H7 (cell line): ENCODE results near the gene TAF3. TPM values are rescaled to one million over a fixed set of nuclear protein-coding genes. Genes with fewer than 3 reads are reported as not detected.

Experiments
- DNase-seq: peaks from one replicate; pipeline ENCODE4 v3.0.0; 2012
- H3K27me3 ChIP-seq: 2 replicates; pipeline ENCODE4 v1.6.0; 2011; ENCODE audit warnings: mild to moderate bottlenecking, low read length; ENCODE audit not compliant: control insufficient read depth, insufficient read depth
- H3K36me3 ChIP-seq: replicated peaks from 2 replicates; pipeline ENCODE4 v1.5.1; 2011; ENCODE audit warnings: low read length; ENCODE audit not compliant: control insufficient read depth, insufficient read depth
- H3K4me3 ChIP-seq: 2 replicates; pipeline ENCODE4 v1.5.1; 2011; ENCODE audit warnings: low read depth, mild to moderate bottlenecking, control low read depth, low read length, moderate library complexity; ENCODE audit not compliant: insufficient read depth
- total RNA-seq: library from RNA; depleted of rRNA; stranded (reverse); fragments of >200 nt; shearing (Covaris generic); gene quantifications from 2 replicates; pipeline ENCODE4 v1.2.3, GENCODE V29; 2014

Gene TAF3
- total RNA-seq, 1 experiment from 2014 or later: 1.5 TPM

- H3K27me3 ChIP-seq: peaks cover 93% of the 10 kb centered on the region
Measured at GRCh38 chr10:8055420-8056349, 237.4 kb downstream of the TAF3 start.

GRCh38 chr10:8056378-8056777 lies 238.1 kb downstream of the TAF3 start:
- peak overlapping the region; percentile 43 for H3K4me3 ChIP-seq
- peak; percentile 44 for DNase-seq
- H3K36me3 ChIP-seq: no peaks in the 10 kb centered on the region
- H3K27me3 ChIP-seq: peaks cover 93% of the 10 kb centered on the region

More at GRCh38 chr10:8055420-8056349, 237.4 kb downstream of the TAF3 start:
- Histone ChIP-seq H3K36me3 (no peaks in the 10 kb centered on the region), H3K4me3 (peak overlapping the region; percentile 43)
- DNase-seq: peak; percentile 77

- peak; percentile 65 for DNase-seq
- Histone ChIP-seq H3K4me3 (0 out of 2 replicates have a peak overlapping the region, but pooled peaks have one; percentile 0), H3K36me3 (no peaks in the 10 kb centered on the region), H3K27me3 (peaks cover 93% of the 10 kb centered on the region)
Measured at GRCh38 chr10:8056871-8057331, 238.6 kb downstream of the TAF3 start.

- H3K36me3 ChIP-seq: no peaks in the 10 kb centered on the region
- no peak overlapping the region; the same call in 1 of the 2 replicates for H3K4me3 ChIP-seq
- peaks cover 90% of the 10 kb centered on the region for H3K27me3 ChIP-seq
- peak; percentile 55 for DNase-seq
Measured at GRCh38 chr10:8057636-8058273, 239.4 kb downstream of the TAF3 start.

GRCh38 chr10:8058274-8059111 lies 240.2 kb downstream of the TAF3 start:
- peaks cover 85% of the 10 kb centered on the region for H3K27me3 ChIP-seq
- DNase-seq: peak; percentile 74
- peak overlapping the region; percentile 5; the same call in 1 of the 2 replicates for H3K4me3 ChIP-seq
- no peaks in the 10 kb centered on the region for H3K36me3 ChIP-seq

- Histone ChIP-seq H3K4me3 (no peak overlapping the region), H3K36me3 (no peaks in the 10 kb centered on the region), H3K27me3 (peaks cover 82% of the 10 kb centered on the region)
- DNase-seq: peak; percentile 52
Measured at GRCh38 chr10:8059191-8059936, 241.1 kb downstream of the TAF3 start.

- peak; percentile 46 for DNase-seq
- no peaks in the 10 kb centered on the region for H3K36me3 ChIP-seq
- peaks cover 76% of the 10 kb centered on the region for H3K27me3 ChIP-seq
- no peak overlapping the region; the same call in 1 of the 2 replicates for H3K4me3 ChIP-seq
Measured at GRCh38 chr10:8060010-8060703, 241.9 kb downstream of the TAF3 start.

GRCh38 chr10:8060704-8061121 lies 242.4 kb downstream of the TAF3 start:
- no peaks in the 10 kb centered on the region for H3K36me3 ChIP-seq
- H3K27me3 ChIP-seq: peaks cover 70% of the 10 kb centered on the region
- peak; percentile 51 for DNase-seq
- H3K4me3 ChIP-seq: no peak overlapping the region; the same call in 1 of the 2 replicates

GRCh38 chr10:8061274-8062211 lies 243.2 kb downstream of the TAF3 start:
- Histone ChIP-seq H3K36me3 (no peaks in the 10 kb centered on the region), H3K4me3 (no peak overlapping the region), H3K27me3 (peaks cover 62% of the 10 kb centered on the region)
- peak; percentile 62 for DNase-seq

- H3K4me3 ChIP-seq: peak overlapping the region; percentile 17; the same call in 1 of the 2 replicates
- H3K27me3 ChIP-seq: peaks cover 44% of the 10 kb centered on the region
- H3K36me3 ChIP-seq: no peaks in the 10 kb centered on the region
- peak; percentile 71 for DNase-seq
Measured at GRCh38 chr10:8063128-8063908, 245.0 kb downstream of the TAF3 start.

- peak; percentile 47 for DNase-seq
- peaks cover 38% of the 10 kb centered on the region for H3K27me3 ChIP-seq
- H3K4me3 ChIP-seq: peak overlapping the region; percentile 17; the same call in 1 of the 2 replicates
- H3K36me3 ChIP-seq: no peaks in the 10 kb centered on the region
Measured at GRCh38 chr10:8063935-8064334, 245.6 kb downstream of the TAF3 start.

- peak; percentile 54 for DNase-seq
- H3K4me3 ChIP-seq: no peak overlapping the region
- H3K36me3 ChIP-seq: no peaks in the 10 kb centered on the region
- peaks cover 33% of the 10 kb centered on the region for H3K27me3 ChIP-seq
Measured at GRCh38 chr10:8064436-8064835, 246.1 kb downstream of the TAF3 start.
